ENCODE results near the gene PMIS2.

The PMIS2 gene

GRCh38 chr19:35607661-35608060 is 21.7 kb downstream of the PMIS2 start:
- Histone ChIP-seq H3K4me1 (ENCODE audit: control insufficient read depth, insufficient read depth, low read length) (peaks cover 3% of the 10 kb centered on the region), H3K27ac (ENCODE audit: extremely low read depth, low read depth, low read length) (no peak overlapping the region), H3K4me3 (ENCODE audit: low read depth, low read length) (no peak overlapping the region), H3K36me3 (ENCODE audit: control insufficient read depth in 2 of 2, insufficient read depth in 1 of 2, low read length in 2 of 2) (no peaks in the 10 kb centered on the region), H3K9me3 (ENCODE audit: control insufficient read depth, insufficient read depth, low read depth, low read length) (peaks cover 2% of the 10 kb centered on the region)
- no peak for TF ChIP-seq ZNF175 (tag by site-specific recombination; IDR thresholded peaks at IDR 0.05)
- TF ChIP-seq KLF7 (tag by site-specific recombination; IDR thresholded peaks at IDR 0.05; ENCODE audit: borderline replicate concordance): no peak
- no peak for TF ChIP-seq ATF2 (tag by site-specific recombination; IDR thresholded peaks at IDR 0.05; ENCODE audit: low read depth)
- TF ChIP-seq ZNF311 (tag by site-specific recombination; IDR thresholded peaks at IDR 0.05; ENCODE audit: borderline replicate concordance): no peak
- TF ChIP-seq ZNF843 (tag by site-specific recombination; IDR thresholded peaks at IDR 0.05): no peak
- TF ChIP-seq ZNF18 (tag by site-specific recombination; IDR thresholded peaks at IDR 0.05): no peak
- no peak for TF ChIP-seq ZSCAN23 (tag by site-specific recombination; IDR thresholded peaks at IDR 0.05)
- no peak for TF ChIP-seq ZNF239 (tag by site-specific recombination; IDR thresholded peaks at IDR 0.05)
- no peak for TF ChIP-seq ZNF561 (tag by site-specific recombination; IDR thresholded peaks at IDR 0.05; ENCODE audit: borderline replicate concordance)
- no peak for TF ChIP-seq ZNF423 (tag by site-specific recombination; IDR thresholded peaks at IDR 0.05)
- no peak for TF ChIP-seq SP2 (tag by site-specific recombination; IDR thresholded peaks at IDR 0.05)
- TF ChIP-seq ZNF266 (tag by site-specific recombination; IDR thresholded peaks at IDR 0.05; ENCODE audit: low read depth): no peak
- no peak for TF ChIP-seq ZSCAN16 (tag by site-specific recombination; IDR thresholded peaks at IDR 0.05)
- no peak for TF ChIP-seq ZNF571 (tag by site-specific recombination; IDR thresholded peaks at IDR 0.05)
- no peak for TF ChIP-seq FEZF1 (tag by site-specific recombination; IDR thresholded peaks at IDR 0.05)
- no peak for TF ChIP-seq ZNF23 (tag by site-specific recombination; IDR thresholded peaks at IDR 0.05; ENCODE audit: borderline replicate concordance)
- TF ChIP-seq KLF9 (tag by site-specific recombination; IDR thresholded peaks at IDR 0.05; ENCODE audit: low read depth): no peak
- no peak for TF ChIP-seq TCF7L2 (IDR thresholded peaks at IDR 0.05; ENCODE audit: borderline replicate concordance, low read depth, low read length)
- ChIA-PET CTCF (interaction anchor here (0.6 to 2.1 kb wide), 14 partner anchors 10 to 338 kb away, joined by 3 to 7 read pairs (median 4); no protein-coding TSS in a partner anchor), POLR2A (interaction anchor here (0.8 to 1.4 kb wide), 3 partner anchors 9 to 52 kb away, joined by 3 to 5 read pairs (median 3); no protein-coding TSS in a partner anchor)

- peak; percentile 29; the same call in 1 of the 2 replicates for TF ChIP-seq YY1 (tag by site-specific recombination; IDR thresholded peaks at IDR 0.05)
- no peak for TF ChIP-seq ZNF274 (IDR thresholded peaks at IDR 0.05; ENCODE audit: low read length)
- no peak for TF ChIP-seq ZNF274 (tag by site-specific recombination; IDR thresholded peaks at IDR 0.05; ENCODE audit: borderline replicate concordance)
- TF ChIP-seq ZBTB17 (tag by site-specific recombination; IDR thresholded peaks at IDR 0.05): 0 out of 2 replicates have a peak, but pooled peaks have one; percentile 12
- no peak for TF ChIP-seq ZNF10 (tag by site-specific recombination; IDR thresholded peaks at IDR 0.05)
- no peak for TF ChIP-seq ZNF530 (tag by site-specific recombination; IDR thresholded peaks at IDR 0.05; ENCODE audit: low read depth)
- Histone ChIP-seq H3K4me3 (ENCODE audit: low read depth, low read length) (no peak overlapping the region), H3K36me3 (ENCODE audit: control insufficient read depth in 2 of 2, insufficient read depth in 1 of 2, low read length in 2 of 2) (no peaks in the 10 kb centered on the region; a peak in 1 of 3 replicates), H3K4me1 (ENCODE audit: control insufficient read depth, insufficient read depth, low read length) (peaks cover 7% of the 10 kb centered on the region), H3K27ac (ENCODE audit: extremely low read depth, low read depth, low read length) (no peak overlapping the region), H3K9me3 (ENCODE audit: control insufficient read depth, insufficient read depth, low read depth, low read length) (peaks cover 2% of the 10 kb centered on the region)
- CTCF ChIA-PET: interaction anchor here (0.6 to 2.1 kb wide), 9 partner anchors 10 to 255 kb away, joined by 3 to 7 read pairs (median 4); no protein-coding TSS in a partner anchor
- POLR2A ChIA-PET: interaction anchor here (0.8 to 1.4 kb wide), 3 partner anchors 9 to 52 kb away, joined by 3 to 5 read pairs (median 3); no protein-coding TSS in a partner anchor
These were observed 22.3 kb downstream of the PMIS2 start for GRCh38 chr19:35608251-35608650.
